H9 (cell line): ENCODE data around the gene EHF. TPM values are rescaled to one million over a fixed set of nuclear protein-coding genes. Genes with fewer than 3 reads are reported as not detected.

Experiments
- DNase-seq: peaks from one replicate; pipeline ENCODE4 v3.0.0-alpha.2; 2017
- H2AFZ ChIP-seq: one replicate; pipeline ENCODE4 v1.6.1; 2013; ENCODE audit warnings: mild to moderate bottlenecking, low read length, control low read depth, moderate library complexity
- H2AK5ac ChIP-seq: 2 replicates; pipeline ENCODE4 v1.6.1; 2013; ENCODE audit warnings: low read length, control low read depth, mixed read lengths; ENCODE audit not compliant: insufficient read length
- H2BK120ac ChIP-seq: one replicate; pipeline ENCODE4 v1.6.1; 2013; ENCODE audit warnings: low read depth, mild to moderate bottlenecking, low read length, control low read depth, inconsistent platforms; ENCODE audit not compliant: poor library complexity, severe bottlenecking
- H2BK12ac ChIP-seq: 2 replicates; pipeline ENCODE4 v1.6.1; 2013; ENCODE audit warnings: low read length, control low read depth, mixed read lengths, low read depth; ENCODE audit not compliant: insufficient read length
- H2BK15ac ChIP-seq: 2 replicates; pipeline ENCODE4 v1.6.1; 2013; ENCODE audit warnings: low read depth, low read length, control low read depth
- H2BK20ac ChIP-seq: one replicate; pipeline ENCODE4 v1.6.1; 2013; ENCODE audit warnings: low read depth, mild to moderate bottlenecking, low read length, control low read depth, inconsistent platforms; ENCODE audit not compliant: poor library complexity, severe bottlenecking
- H2BK5ac ChIP-seq: 2 replicates; pipeline ENCODE4 v1.6.1; 2013; ENCODE audit warnings: low read length, control low read depth, mixed read lengths; ENCODE audit not compliant: insufficient read length
- H3K14ac ChIP-seq: 2 replicates; pipeline ENCODE4 v1.6.1; 2013; ENCODE audit warnings: low read length, control low read depth; ENCODE audit not compliant: insufficient read depth
- H3K18ac ChIP-seq: 2 replicates; pipeline ENCODE4 v1.6.1; 2013; ENCODE audit warnings: low read depth, mild to moderate bottlenecking, mixed read lengths, low read length, control low read depth; ENCODE audit not compliant: insufficient read length
- H3K23ac ChIP-seq: 2 replicates; pipeline ENCODE4 v1.6.1; 2013; ENCODE audit warnings: low read length, control low read depth, mixed read lengths, low read depth; ENCODE audit not compliant: insufficient read length
- H3K23me2 ChIP-seq: 2 replicates; pipeline ENCODE4 v1.6.1; 2013; ENCODE audit warnings: low read depth, mild to moderate bottlenecking, mixed read lengths, low read length, control low read depth; ENCODE audit not compliant: insufficient read length, poor library complexity, severe bottlenecking
- H3K27ac ChIP-seq: 2 replicates; pipeline ENCODE4 v1.5.1; 2013; ENCODE audit warnings: low read length, control low read depth, mixed read lengths, low read depth; ENCODE audit not compliant: insufficient read length
- H3K27me3 ChIP-seq: 2 replicates; pipeline ENCODE4 v1.6.1; 2013; ENCODE audit warnings: low read length, control low read depth, inconsistent platforms; ENCODE audit not compliant: insufficient read depth
- H3K4ac ChIP-seq: 2 replicates; pipeline ENCODE4 v1.6.1; 2013; ENCODE audit warnings: low read depth, mild to moderate bottlenecking, control low read depth, inconsistent platforms, low read length, moderate library complexity
- H3K4me1 ChIP-seq: 2 replicates; pipeline ENCODE4 v1.6.1; 2013; ENCODE audit warnings: low read length, control low read depth, inconsistent platforms; ENCODE audit not compliant: insufficient read depth
- H3K4me2 ChIP-seq: 2 replicates; pipeline ENCODE4 v1.6.1; 2013; ENCODE audit warnings: low read length, control low read depth, mixed read lengths; ENCODE audit not compliant: insufficient read length, insufficient read depth
- H3K56ac ChIP-seq: 2 replicates; pipeline ENCODE4 v1.6.1; 2013; ENCODE audit warnings: low read depth, mild to moderate bottlenecking, mixed read lengths, low read length, control low read depth; ENCODE audit not compliant: insufficient read length
- H3K79me1 ChIP-seq: 2 replicates; pipeline ENCODE4 v1.6.1; 2013; ENCODE audit warnings: low read depth, mild to moderate bottlenecking, moderate library complexity, low read length, control low read depth, inconsistent platforms; ENCODE audit not compliant: insufficient read depth, poor library complexity, severe bottlenecking
- H3K79me2 ChIP-seq: 2 replicates; pipeline ENCODE4 v1.6.1; 2013; ENCODE audit warnings: low read length, control low read depth, inconsistent platforms; ENCODE audit not compliant: insufficient read depth
- H3K9ac ChIP-seq: 2 replicates; pipeline ENCODE4 v1.6.1; 2013; ENCODE audit warnings: low read length, control low read depth, mixed read lengths; ENCODE audit not compliant: insufficient read length; ENCODE audit errors: extremely low read depth
- H3K9me3 ChIP-seq: one replicate; pipeline ENCODE4 v1.6.1; 2013; ENCODE audit warnings: low read depth, low read length, inconsistent platforms; ENCODE audit not compliant: control insufficient read depth
- H3T11ph ChIP-seq: one replicate; pipeline ENCODE4 v1.6.1; 2013; ENCODE audit warnings: mild to moderate bottlenecking, low read length, control low read depth, inconsistent platforms
- H4K20me1 ChIP-seq: one replicate; pipeline ENCODE4 v1.6.1; 2013; ENCODE audit not compliant: control insufficient read depth, insufficient read length, insufficient read depth
- H4K5ac ChIP-seq: 2 replicates; pipeline ENCODE4 v1.6.1; 2013; ENCODE audit warnings: low read depth, mild to moderate bottlenecking, mixed read lengths, low read length, control low read depth; ENCODE audit not compliant: insufficient read length
- H4K8ac ChIP-seq: replicated peaks from 2 replicates; pipeline ENCODE4 v1.6.1; 2013; ENCODE audit warnings: low read length, control low read depth, mixed read lengths, low read depth; ENCODE audit not compliant: insufficient read length
- H4K91ac ChIP-seq: 2 replicates; pipeline ENCODE4 v1.6.1; 2013; ENCODE audit warnings: low read depth, mild to moderate bottlenecking, moderate library complexity, mixed read lengths, low read length, control low read depth; ENCODE audit not compliant: insufficient read length
- H3K27ac Mint-ChIP-seq, 3 experiments: 2 replicates in 2 of 3; 3 replicates in 1 of 3; pipeline ENCODE4 v1.8.0; 2020 to 2021; ENCODE audit warnings: mixed read lengths in 3 of 3, mild to moderate bottlenecking in 1 of 3, moderate library complexity in 1 of 3
- H3K27me3 Mint-ChIP-seq: 2 replicates; pipeline ENCODE4 v1.8.0; 2021; ENCODE audit warnings: low read depth, mild to moderate bottlenecking, moderate library complexity, mixed read lengths
- H3K36me3 Mint-ChIP-seq, 3 experiments: 2 replicates in 2 of 3; 3 replicates in 1 of 3; pipeline ENCODE4 v1.8.0; 2020 to 2021; ENCODE audit warnings: low read depth in 3 of 3, mixed read lengths in 3 of 3; ENCODE audit not compliant: insufficient read depth in 1 of 3
- H3K4me1 Mint-ChIP-seq, 2 experiments: 2 replicates each; pipeline ENCODE4 v1.8.0; 2020; ENCODE audit warnings: mixed read lengths in 2 of 2
- H3K4me3 Mint-ChIP-seq, 2 experiments: 2 replicates in 1 of 2; 3 replicates in 1 of 2; pipeline ENCODE4 v1.8.0; 2020 to 2021; ENCODE audit warnings: mild to moderate bottlenecking in 2 of 2, mixed read lengths in 2 of 2, moderate library complexity in 1 of 2
- H3K9me3 Mint-ChIP-seq, 2 experiments: 2 replicates in 1 of 2; 3 replicates in 1 of 2; pipeline ENCODE4 v1.8.0; 2020; ENCODE audit warnings: mild to moderate bottlenecking in 2 of 2, mixed read lengths in 2 of 2, moderate library complexity in 1 of 2
- WGBS: extraction: QIAGEN DNeasy Blood & Tissue Kit; methylation state at CpG from one replicate; pipeline ENCODE4 v1.1.7; 2013; ENCODE audit warnings: missing lambda C conversion rate, low lambda C conversion rate, mixed read lengths; ENCODE audit not compliant: insufficient read length; ENCODE audit errors: extremely low coverage; 5-methylcytosine and 5-hydroxymethylcytosine counted together
- total RNA-seq: library from RNA; stranded (reverse); gene quantifications from 2 replicates; pipeline ENCODE4 v1.2.1, GENCODE V29; 2021
- TF ChIP-seq, protein P1 (sequence below): fragments of 200-600 bp; sonication (generic); conservative IDR thresholded peaks from 3 replicates; pipeline ENCODE4 v1.8.0; 2021; ENCODE audit warnings: antibody characterized with exemption, mild to moderate bottlenecking

Gene EHF
- total RNA-seq, 1 experiment from 2014 or later, result not detected

DNA sequence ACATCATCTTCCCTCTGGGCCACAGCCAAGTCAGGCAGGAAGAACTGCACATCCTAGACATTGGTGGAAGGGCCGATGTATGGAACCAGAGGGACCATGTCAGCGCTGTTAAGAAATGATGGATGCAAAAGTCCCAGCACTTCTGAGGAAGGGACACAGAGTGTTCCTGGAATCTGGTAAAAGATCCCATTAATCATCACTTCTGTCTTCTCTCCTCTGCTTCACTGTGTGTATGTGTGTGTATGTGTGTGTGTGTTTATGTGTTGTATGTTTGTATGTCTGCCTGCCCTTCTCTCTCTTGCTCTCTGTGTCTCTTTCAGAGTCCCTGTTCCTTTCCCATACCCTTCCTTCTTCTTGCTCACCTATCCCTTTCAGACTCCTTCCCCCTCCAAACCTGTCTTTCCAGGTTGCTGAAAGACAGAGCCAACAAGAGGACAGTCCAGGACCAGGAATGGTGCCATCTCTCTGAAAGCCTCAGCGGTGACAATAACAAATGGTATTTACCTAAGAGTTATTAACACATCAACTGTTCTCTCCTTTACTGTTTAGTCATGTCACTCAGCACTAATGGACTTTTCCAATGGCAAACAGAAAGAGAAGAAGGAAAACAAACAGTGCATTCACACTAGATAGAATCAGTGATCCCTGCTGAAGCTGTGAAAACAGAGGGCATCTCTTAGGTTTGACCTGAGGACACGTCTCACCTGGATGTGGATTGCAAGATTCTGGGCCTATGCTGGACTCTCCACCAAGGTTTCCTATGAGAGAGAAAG is 47.1 kb downstream of the EHF start:
- no peak overlapping the region for H2BK20ac ChIP-seq
- H3K18ac ChIP-seq, result no peak overlapping the region
- Mint-ChIP-seq H3K27me3 (peaks cover 3% of the 10 kb centered on the region; the same call in 1 of the 2 replicates), H3K36me3 (no peaks in the 10 kb centered on the region), H3K27ac (no peak overlapping the region), H3K4me3 (no peak overlapping the region), H3K9me3 (no peaks in the 10 kb centered on the region), H3K4me1 (peaks cover 5% of the 10 kb centered on the region in 2 experiments; a peak in 3 of 4 replicates)
- no peak overlapping the region for H2BK120ac ChIP-seq
- H2BK12ac ChIP-seq, result no peak overlapping the region
- H3K79me2 ChIP-seq, result no peaks in the 10 kb centered on the region
- no peak overlapping the region for H3K4me2 ChIP-seq
- no peaks in the 10 kb centered on the region for H4K20me1 ChIP-seq
- H3K23ac ChIP-seq, result no peak overlapping the region
- no peak overlapping the region for H4K91ac ChIP-seq
- no peak overlapping the region for H4K5ac ChIP-seq
- H2AFZ ChIP-seq, result no peak overlapping the region
- H3K27ac ChIP-seq, result no peak overlapping the region
- H3K23me2 ChIP-seq, result no peaks in the 10 kb centered on the region
- H2BK15ac ChIP-seq, result no peak overlapping the region
- H3K9me3 ChIP-seq, result no peaks in the 10 kb centered on the region
- no peak overlapping the region for H3K4ac ChIP-seq
- H2AK5ac ChIP-seq, result no peak overlapping the region
- no peaks in the 10 kb centered on the region for H3K79me1 ChIP-seq
- no CpG with 5 or more reads among the region's 4 CpGs for WGBS
- H3K14ac ChIP-seq, result no peak overlapping the region
- 0 out of 2 replicates have a peak, but pooled peaks cover 2% of the 10 kb centered on the region for H3K4me1 ChIP-seq
- H3K56ac ChIP-seq, result no peak overlapping the region
- no peaks in the 10 kb centered on the region for H3K27me3 ChIP-seq
- H3K9ac ChIP-seq, result no peak overlapping the region
- TF ChIP-seq, protein P1, sequence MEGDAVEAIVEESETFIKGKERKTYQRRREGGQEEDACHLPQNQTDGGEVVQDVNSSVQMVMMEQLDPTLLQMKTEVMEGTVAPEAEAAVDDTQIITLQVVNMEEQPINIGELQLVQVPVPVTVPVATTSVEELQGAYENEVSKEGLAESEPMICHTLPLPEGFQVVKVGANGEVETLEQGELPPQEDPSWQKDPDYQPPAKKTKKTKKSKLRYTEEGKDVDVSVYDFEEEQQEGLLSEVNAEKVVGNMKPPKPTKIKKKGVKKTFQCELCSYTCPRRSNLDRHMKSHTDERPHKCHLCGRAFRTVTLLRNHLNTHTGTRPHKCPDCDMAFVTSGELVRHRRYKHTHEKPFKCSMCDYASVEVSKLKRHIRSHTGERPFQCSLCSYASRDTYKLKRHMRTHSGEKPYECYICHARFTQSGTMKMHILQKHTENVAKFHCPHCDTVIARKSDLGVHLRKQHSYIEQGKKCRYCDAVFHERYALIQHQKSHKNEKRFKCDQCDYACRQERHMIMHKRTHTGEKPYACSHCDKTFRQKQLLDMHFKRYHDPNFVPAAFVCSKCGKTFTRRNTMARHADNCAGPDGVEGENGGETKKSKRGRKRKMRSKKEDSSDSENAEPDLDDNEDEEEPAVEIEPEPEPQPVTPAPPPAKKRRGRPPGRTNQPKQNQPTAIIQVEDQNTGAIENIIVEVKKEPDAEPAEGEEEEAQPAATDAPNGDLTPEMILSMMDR, result no peak
- H3T11ph ChIP-seq, result no peak overlapping the region
- no peak overlapping the region for H4K8ac ChIP-seq
- no peak overlapping the region for H2BK5ac ChIP-seq
- no peak for DNase-seq
